K562 (cell line): ENCODE measurements around the gene HDAC5. TPM values are rescaled to one million over a fixed set of nuclear protein-coding genes. Genes with fewer than 3 reads are reported as not detected.
A peak's percentile ranks its signal among the peaks of the same experiment; 100 is the strongest.

Source experiments
- BHLHE40 ChIP-seq: IDR thresholded peaks from 2 replicates; pipeline ENCODE4 v1.6.1; 2011; ENCODE audit warnings: low read length, improper control_type of control experiment
- CCAR2 ChIP-seq: fragments of 200-400 bp; formaldehyde crosslinking; IDR thresholded peaks from 2 replicates; pipeline ENCODE4 v1.6.1; 2017; ENCODE audit warnings: mild to moderate bottlenecking, low read depth, low read length
- CSDE1 ChIP-seq, 2 experiments: fragments of 450-650 bp; IDR thresholded peaks; 2 replicates each; pipeline ENCODE4 v1.6.1; 2016; ENCODE audit warnings: mild to moderate bottlenecking in 1 of 2
- ETV6 ChIP-seq, 3 experiments: fragments of 150-350 bp in 1 of 3; sonication (generic) in 1 of 3; formaldehyde crosslinking in 1 of 3; IDR thresholded peaks; 2 replicates each; pipeline versions ENCODE4 v1.6.1 to v1.8.0; 2014 to 2022; ENCODE audit warnings: borderline replicate concordance in 2 of 3, low read depth in 2 of 3, antibody characterized with exemption in 1 of 3, low read length in 1 of 3, mild to moderate bottlenecking in 1 of 3, missing genetic modification reagents in 1 of 3
- GTF2F1 ChIP-seq: IDR thresholded peaks from 2 replicates; pipeline ENCODE4 v1.6.1; 2011; ENCODE audit warnings: low read depth, low read length, improper control_type of control experiment
- HIVEP1 ChIP-seq: fragments of 250-450 bp; sonication (Bioruptor Pico); IDR thresholded peaks from 2 replicates; pipeline ENCODE4 v1.4.0; 2020; ENCODE audit warnings: mild to moderate bottlenecking
- HLTF ChIP-seq: fragments of 450-650 bp; IDR thresholded peaks from 2 replicates; pipeline ENCODE4 v1.6.1; 2016
- HMGN3 ChIP-seq: IDR thresholded peaks from 2 replicates; pipeline ENCODE4 v1.6.1; 2011; ENCODE audit warnings: borderline replicate concordance, low read depth, mild to moderate bottlenecking, mixed read lengths, low read length; ENCODE audit not compliant: insufficient read length; ENCODE audit errors: extremely low read depth
- HNRNPK ChIP-seq: fragments of 200-400 bp; formaldehyde crosslinking; IDR thresholded peaks from one replicate; pipeline ENCODE4 v1.6.1; 2018; ENCODE audit warnings: mild to moderate bottlenecking, low read depth, low read length; ENCODE audit not compliant: poor library complexity, severe bottlenecking
- KLF1 ChIP-seq: fragments of 450-650 bp; IDR thresholded peaks from 2 replicates; pipeline ENCODE4 v1.6.1; 2016; ENCODE audit warnings: missing genetic modification characterization, missing compliant biosample characterization
- MED1 ChIP-seq: sonication (generic); formaldehyde crosslinking; IDR thresholded peaks from 2 replicates; pipeline ENCODE4 v1.8.1; 2023; ENCODE audit warnings: missing genetic modification reagents, borderline replicate concordance
- MTA1 ChIP-seq: fragments of 450-650 bp; IDR thresholded peaks from 2 replicates; pipeline ENCODE4 v1.6.1; 2017; ENCODE audit warnings: borderline replicate concordance
- MTA2 ChIP-seq: fragments of 450-650 bp; IDR thresholded peaks from 2 replicates; pipeline ENCODE4 v1.6.1; 2016; ENCODE audit warnings: low read depth
- NFXL1 ChIP-seq: fragments of 450-650 bp; formaldehyde crosslinking; IDR thresholded peaks from 2 replicates; pipeline ENCODE4 v1.4.0; 2021; ENCODE audit warnings: mild to moderate bottlenecking
- PHB2 ChIP-seq: fragments of 450-650 bp; IDR thresholded peaks from 2 replicates; pipeline ENCODE4 v1.6.1; 2017; ENCODE audit warnings: low read depth
- RBM34 ChIP-seq: fragments of 200-400 bp; formaldehyde crosslinking; IDR thresholded peaks from 2 replicates; pipeline ENCODE4 v1.6.1; 2018; ENCODE audit warnings: low read length, borderline replicate concordance; ENCODE audit not compliant: insufficient read depth
- RBM39 ChIP-seq: fragments of 200-400 bp; formaldehyde crosslinking; optimal IDR thresholded peaks from 2 replicates; pipeline ENCODE3; 2018; ENCODE audit warnings: low read depth, low read length
- SIN3A ChIP-seq, 2 experiments: fragments of 150-350 bp in 1 of 2; IDR thresholded peaks; 2 replicates each; pipeline ENCODE4 v1.6.1; 2011 to 2016; ENCODE audit warnings: borderline replicate concordance in 2 of 2, low read depth in 2 of 2, low read length in 2 of 2, mild to moderate bottlenecking in 2 of 2, moderate library complexity in 2 of 2; ENCODE audit not compliant: control insufficient read depth in 1 of 2
- SOX6 ChIP-seq: fragments of 450-650 bp; IDR thresholded peaks from 2 replicates; pipeline ENCODE4 v1.6.1; 2014; ENCODE audit warnings: mild to moderate bottlenecking
- THRAP3 ChIP-seq: fragments of 450-650 bp; IDR thresholded peaks from 2 replicates; pipeline ENCODE4 v1.6.1; 2016; ENCODE audit warnings: mild to moderate bottlenecking, inconsistent platforms, borderline replicate concordance
- ZKSCAN1 ChIP-seq: fragments of 150-350 bp; IDR thresholded peaks from 2 replicates; pipeline ENCODE4 v1.6.1; 2016; ENCODE audit warnings: low read depth, low read length
- ZNF146 ChIP-seq: IDR thresholded peaks from one replicate; pipeline ENCODE4 v1.6.1; 2018; ENCODE audit warnings: missing compliant biosample characterization; ENCODE audit not compliant: unreplicated experiment
- ZNF431 ChIP-seq: sonication (generic); formaldehyde crosslinking; IDR thresholded peaks from 2 replicates; pipeline ENCODE4 v1.8.0; 2022; ENCODE audit warnings: mild to moderate bottlenecking, missing genetic modification reagents
- ZNF583 ChIP-seq: fragments of 250-450 bp; sonication (Bioruptor Pico); IDR thresholded peaks from 2 replicates; pipeline ENCODE4 v1.4.0; 2020
- polyA plus RNA-seq, 8 experiments: library from polyadenylated mRNA; depleted of rRNA in 4 of 8; stranded (reverse) in 5 of 8; unstranded in 3 of 8; fragments of >200 nt; fragmentation: Nextera tagmentation in 2 of 8; fragmentation: Illumina TruSeq in 1 of 8; extraction: Ambion mirVana in 2 of 8; extraction: Trizol in 1 of 8; gene quantifications; 2 replicates each; pipeline versions ENCODE4 v1.2.1 to v1.2.3, GENCODE V29; 2011 to 2014; ENCODE audit warnings: inconsistent platforms in 1 of 8, missing spikeins in 1 of 8
- total RNA-seq, 7 experiments: library from RNA; depleted of rRNA in 6 of 7; stranded (reverse); fragments of >200 nt in 6 of 7; fragmentation: Illumina TruSeq in 2 of 7; extraction: Trizol in 2 of 7; gene quantifications; 2 replicates each; pipeline versions ENCODE4 v1.2.1 to v1.2.3, GENCODE V29; 2011 to 2021; ENCODE audit warnings: low replicate concordance in 1 of 7
- TF ChIP-seq, protein P1 (sequence below): sonication (generic); formaldehyde crosslinking; IDR thresholded peaks from 2 replicates; pipeline ENCODE4 v1.8.1; 2023; ENCODE audit warnings: mild to moderate bottlenecking, missing genetic modification reagents
- TF ChIP-seq, protein P2 (sequence below): fragments of 450-650 bp; IDR thresholded peaks from 2 replicates; pipeline ENCODE4 v1.6.1; 2014; ENCODE audit warnings: low read depth, mild to moderate bottlenecking, moderate library complexity, borderline replicate concordance

HDAC5 gene
- total and polyA plus RNA-seq, 9 of the 15 experiments (the other 6 are each of a cell fraction or from before 2014, with no cell fraction given): 0.45 to 26.2 (median 16.4) TPM

DNA sequence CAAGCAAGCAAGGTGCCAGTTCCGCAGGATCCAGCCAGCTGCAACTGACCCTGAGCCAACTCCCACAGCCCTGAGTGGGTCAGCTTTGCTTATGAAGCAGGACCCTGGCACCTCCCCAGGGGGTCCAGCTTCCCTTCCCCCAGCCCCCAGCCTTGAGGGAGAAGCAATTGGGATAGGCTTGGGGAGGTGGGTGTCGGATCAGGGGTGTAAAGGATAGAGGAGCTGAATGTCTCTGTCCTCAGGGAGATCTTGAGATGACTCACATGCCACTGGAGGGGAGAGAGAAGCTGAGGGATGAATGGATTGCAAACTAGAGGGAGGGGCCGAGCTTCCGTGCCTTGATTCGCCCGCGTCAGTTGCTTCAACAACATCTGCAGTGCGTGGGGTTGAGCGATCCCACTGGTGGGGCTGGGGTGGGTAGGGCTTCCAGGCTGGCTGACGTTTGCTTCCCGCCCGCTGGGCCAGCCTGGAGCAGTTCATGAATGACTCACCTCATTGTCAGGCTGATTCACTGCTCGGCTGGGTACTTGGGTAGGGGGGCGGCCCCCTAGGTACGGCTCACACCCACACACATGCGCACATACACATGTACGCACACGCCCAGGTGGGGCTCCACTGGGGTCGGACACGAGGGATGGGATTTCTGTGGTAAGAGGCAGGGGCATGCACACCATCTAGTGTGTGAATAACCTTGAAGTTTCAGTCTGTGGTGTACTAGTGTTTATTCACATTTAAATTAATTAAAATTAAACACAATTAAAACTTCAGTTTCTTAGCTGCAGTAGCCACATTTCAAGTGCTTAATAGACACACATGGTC, 14.7 kb upstream of the HDAC5 start (continued):
- TF ChIP-seq CCAR2 (no peak), CSDE1 (IDR thresholded peaks at IDR 0.05) (no peak), ZNF146 (CRISPR knock-in tag) (no peak), MED1 (CRISPR knock-in tag) (no peak), BHLHE40 (peak; percentile 11; the same call in 1 of the 2 replicates), HIVEP1 (CRISPR knock-in tag) (no peak), SIN3A (IDR thresholded peaks at IDR 0.05; ENCODE audit: borderline replicate concordance in 2 of 2, control insufficient read depth in 1 of 2, low read depth in 2 of 2, low read length in 2 of 2) (0 out of 4 replicates have a peak, but pooled peaks of 1 of the 2 experiments have one; percentile 22), GTF2F1 (no peak), RBM39 (no peak), PHB2 (no peak), KLF1 (tag) (no peak), RBM34 (no peak), SOX6 (peak; percentile 60), ZNF583 (CRISPR knock-in tag) (0 out of 2 replicates have a peak, but pooled peaks have one; percentile 50), HMGN3 (peak; percentile 91), HLTF (no peak), MTA1 (peak; percentile 77; the same call in 1 of the 2 replicates), NFXL1 (CRISPR knock-in tag) (no peak), ZNF431 (peak; percentile 55; the same call in 1 of the 2 replicates), THRAP3 (no peak), ETV6 (IDR thresholded peaks at IDR 0.05; ENCODE audit: borderline replicate concordance in 1 of 2, low read depth in 2 of 2, low read length in 1 of 2) (no peak), ETV6 (CRISPR knock-in tag; IDR thresholded peaks at IDR 0.05; ENCODE audit: borderline replicate concordance) (peak; percentile 83; the same call in 1 of the 2 replicates), MTA2 (peak; percentile 39; the same call in 1 of the 2 replicates), ZKSCAN1 (no peak), HNRNPK (no peak)
- TF ChIP-seq, protein P1, sequence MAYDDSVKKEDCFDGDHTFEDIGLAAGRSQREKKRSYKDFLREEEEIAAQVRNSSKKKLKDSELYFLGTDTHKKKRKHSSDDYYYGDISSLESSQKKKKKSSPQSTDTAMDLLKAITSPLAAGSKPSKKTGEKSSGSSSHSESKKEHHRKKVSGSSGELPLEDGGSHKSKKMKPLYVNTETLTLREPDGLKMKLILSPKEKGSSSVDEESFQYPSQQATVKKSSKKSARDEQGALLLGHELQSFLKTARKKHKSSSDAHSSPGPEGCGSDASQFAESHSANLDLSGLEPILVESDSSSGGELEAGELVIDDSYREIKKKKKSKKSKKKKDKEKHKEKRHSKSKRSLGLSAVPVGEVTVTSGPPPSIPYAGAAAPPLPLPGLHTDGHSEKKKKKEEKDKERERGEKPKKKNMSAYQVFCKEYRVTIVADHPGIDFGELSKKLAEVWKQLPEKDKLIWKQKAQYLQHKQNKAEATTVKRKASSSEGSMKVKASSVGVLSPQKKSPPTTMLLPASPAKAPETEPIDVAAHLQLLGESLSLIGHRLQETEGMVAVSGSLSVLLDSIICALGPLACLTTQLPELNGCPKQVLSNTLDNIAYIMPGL (CRISPR knock-in tag): no peak
- TF ChIP-seq, protein P2, sequence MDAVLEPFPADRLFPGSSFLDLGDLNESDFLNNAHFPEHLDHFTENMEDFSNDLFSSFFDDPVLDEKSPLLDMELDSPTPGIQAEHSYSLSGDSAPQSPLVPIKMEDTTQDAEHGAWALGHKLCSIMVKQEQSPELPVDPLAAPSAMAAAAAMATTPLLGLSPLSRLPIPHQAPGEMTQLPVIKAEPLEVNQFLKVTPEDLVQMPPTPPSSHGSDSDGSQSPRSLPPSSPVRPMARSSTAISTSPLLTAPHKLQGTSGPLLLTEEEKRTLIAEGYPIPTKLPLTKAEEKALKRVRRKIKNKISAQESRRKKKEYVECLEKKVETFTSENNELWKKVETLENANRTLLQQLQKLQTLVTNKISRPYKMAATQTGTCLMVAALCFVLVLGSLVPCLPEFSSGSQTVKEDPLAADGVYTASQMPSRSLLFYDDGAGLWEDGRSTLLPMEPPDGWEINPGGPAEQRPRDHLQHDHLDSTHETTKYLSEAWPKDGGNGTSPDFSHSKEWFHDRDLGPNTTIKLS: no peak; the same call in 1 of the 2 replicates
